Activated T-helper 1 cell treated with anti-CD3 and anti-CD28 coated beads, Interleukin-12 subunit alpha, Interleukin-12 subunit beta, Interleukin-2, Interleukin-4 antibody, amounts not matched to agents 30 ng/mL and 10 ng/mL and 1 ng/mL, durations not matched to agents 14 hours and 24 hours and 36 hours (primary cell): Measurements from ENCODE around the gene ZNF516. TPM values are rescaled to one million over a fixed set of nuclear protein-coding genes. Genes with fewer than 3 reads are reported as not detected.
"Not testable (repeated sequence)": the region's sequence is repeated elsewhere in the genome, so short reads cannot be mapped to it uniquely, and the experiment has no call there.

Source experiments
- DNase-seq: peaks from one replicate; pipeline ENCODE4 v3.0.0; 2021; ENCODE audit warnings: low spot score
- H3K27ac Mint-ChIP-seq: one replicate; pipeline ENCODE4 v1.8.0; 2021; ENCODE audit warnings: mild to moderate bottlenecking, mixed read lengths
- H3K27me3 Mint-ChIP-seq: one replicate; pipeline ENCODE4 v1.8.0; 2022; ENCODE audit warnings: mild to moderate bottlenecking, moderate library complexity, mixed read lengths; ENCODE audit not compliant: insufficient read depth
- H3K36me3 Mint-ChIP-seq: one replicate; pipeline ENCODE4 v1.8.0; 2021; ENCODE audit warnings: low read depth, mixed read lengths
- H3K4me1 Mint-ChIP-seq: one replicate; pipeline ENCODE4 v1.8.0; 2021; ENCODE audit warnings: low read depth, mixed read lengths
- H3K4me3 Mint-ChIP-seq: one replicate; pipeline ENCODE4 v1.8.0; 2021; ENCODE audit warnings: mild to moderate bottlenecking, moderate library complexity, mixed read lengths
- H3K9me3 Mint-ChIP-seq: one replicate; pipeline ENCODE4 v1.8.0; 2021; ENCODE audit warnings: mixed read lengths
- intact Hi-C: fragments of 100-400 bp; cut with micrococcal nuclease; formaldehyde crosslinking; loops from one replicate; pipeline ENCODE4 v1.15.1; 2024
- total RNA-seq: library from RNA; stranded (reverse); gene quantifications from 2 replicates; pipeline ENCODE4 v1.2.3, GENCODE V29; 2022

The ZNF516 gene
- 1.3 and 2.0 TPM in 2 replicates for total RNA-seq

GRCh38 chr18:76495006-76495370 lies at the start of gene ZNF516:
ZNF516 (minus strand) TSS chr18:76495242; CDS start chr18:76443054, 52,188 bp downstream.
- no peaks in the 10 kb centered on the region for H3K9me3 Mint-ChIP-seq
- intact Hi-C loops, result loop anchor here (10.0 kb wide), 1 partner anchor 570 kb away; no protein-coding TSS in a partner anchor
- H3K27ac Mint-ChIP-seq, result peak within 1 kb of the TSS; percentile 65
- peak within 1 kb of the TSS; percentile 96 for H3K4me3 Mint-ChIP-seq
- H3K4me1 Mint-ChIP-seq, result peaks cover 37% of the 10 kb centered on the region
- peaks cover 2% of the 10 kb centered on the region for H3K36me3 Mint-ChIP-seq
- H3K27me3 Mint-ChIP-seq, result peaks cover 75% of the 10 kb centered on the region
- no peak for DNase-seq

GRCh38 chr18:76538846-76539245 lies 43.8 kb upstream of the ZNF516 start:
- H3K9me3 Mint-ChIP-seq, result no peaks in the 10 kb centered on the region
- DNase-seq, result no peak
- H3K36me3 Mint-ChIP-seq, result no peaks in the 10 kb centered on the region
- H3K4me1 Mint-ChIP-seq, result no peaks in the 10 kb centered on the region
- no peak overlapping the region for H3K27ac Mint-ChIP-seq
- no peak overlapping the region for H3K4me3 Mint-ChIP-seq
- intact Hi-C loops, result no loop called here
- H3K27me3 Mint-ChIP-seq, result no peaks in the 10 kb centered on the region

- intact Hi-C loops, result no loop called here
- H3K4me3 Mint-ChIP-seq, result no peak overlapping the region
- DNase-seq, result no peak
- no peaks in the 10 kb centered on the region for H3K9me3 Mint-ChIP-seq
- H3K27me3 Mint-ChIP-seq, result no peaks in the 10 kb centered on the region
- no peaks in the 10 kb centered on the region for H3K4me1 Mint-ChIP-seq
- no peaks in the 10 kb centered on the region for H3K36me3 Mint-ChIP-seq
- H3K27ac Mint-ChIP-seq, result no peak overlapping the region
Observed at GRCh38 chr18:76537621-76538020, 42.6 kb upstream of the ZNF516 start.

GRCh38 chr18:76536593-76536992 lies 41.6 kb upstream of the ZNF516 start:
- H3K36me3 Mint-ChIP-seq, H3K9me3 Mint-ChIP-seq, intact Hi-C loops, H3K4me3 Mint-ChIP-seq, H3K4me1 Mint-ChIP-seq, DNase-seq, H3K27ac Mint-ChIP-seq, H3K27me3 Mint-ChIP-seq: not testable (repeated sequence)

GRCh38 chr18:76532875-76533274 lies 37.8 kb upstream of the ZNF516 start:
- DNase-seq, result no peak
- Mint-ChIP-seq H3K4me1 (peaks cover 7% of the 10 kb centered on the region), H3K27me3 (peaks cover 12% of the 10 kb centered on the region), H3K9me3 (no peaks in the 10 kb centered on the region), H3K27ac (no peak overlapping the region), H3K4me3 (no peak overlapping the region), H3K36me3 (no peaks in the 10 kb centered on the region)
- intact Hi-C loops, result no loop called here

GRCh38 chr18:76530846-76531245 lies 35.8 kb upstream of the ZNF516 start:
- Mint-ChIP-seq H3K9me3 (no peaks in the 10 kb centered on the region), H3K36me3 (no peaks in the 10 kb centered on the region), H3K27ac (no peak overlapping the region), H3K27me3 (peaks cover 18% of the 10 kb centered on the region), H3K4me1 (peaks cover 7% of the 10 kb centered on the region), H3K4me3 (no peak overlapping the region)
- intact Hi-C loops, result no loop called here
- DNase-seq, result no peak

- H3K27ac Mint-ChIP-seq, result no peak overlapping the region
- no peaks in the 10 kb centered on the region for H3K9me3 Mint-ChIP-seq
- peaks cover 22% of the 10 kb centered on the region for H3K27me3 Mint-ChIP-seq
- DNase-seq, result no peak
- H3K36me3 Mint-ChIP-seq, result no peaks in the 10 kb centered on the region
- no peak overlapping the region for H3K4me3 Mint-ChIP-seq
- intact Hi-C loops, result no loop called here
- peaks cover 7% of the 10 kb centered on the region for H3K4me1 Mint-ChIP-seq
Observed at GRCh38 chr18:76530391-76530790, 35.3 kb upstream of the ZNF516 start.

GRCh38 chr18:76529433-76529811 lies 34.4 kb upstream of the ZNF516 start:
- DNase-seq, result no peak
- intact Hi-C loops, result no loop called here
- H3K27ac Mint-ChIP-seq, result no peak overlapping the region
- no peaks in the 10 kb centered on the region for H3K36me3 Mint-ChIP-seq
- H3K27me3 Mint-ChIP-seq, result peaks cover 27% of the 10 kb centered on the region
- H3K4me1 Mint-ChIP-seq, result peaks cover 7% of the 10 kb centered on the region
- H3K4me3 Mint-ChIP-seq, result no peak overlapping the region
- H3K9me3 Mint-ChIP-seq, result no peaks in the 10 kb centered on the region

- DNase-seq, result no peak
- Mint-ChIP-seq H3K4me1 (peaks cover 7% of the 10 kb centered on the region), H3K9me3 (no peaks in the 10 kb centered on the region), H3K27ac (no peak overlapping the region), H3K36me3 (no peaks in the 10 kb centered on the region), H3K27me3 (peaks cover 27% of the 10 kb centered on the region), H3K4me3 (no peak overlapping the region)
- intact Hi-C loops, result no loop called here
Observed at GRCh38 chr18:76528477-76529432, 33.7 kb upstream of the ZNF516 start.

- DNase-seq, result no peak
- Mint-ChIP-seq H3K4me1 (peaks cover 7% of the 10 kb centered on the region), H3K36me3 (no peaks in the 10 kb centered on the region), H3K9me3 (no peaks in the 10 kb centered on the region), H3K27ac (no peak overlapping the region), H3K4me3 (no peak overlapping the region), H3K27me3 (peaks cover 34% of the 10 kb centered on the region)
- intact Hi-C loops, result no loop called here
Observed at GRCh38 chr18:76525911-76526310, 30.9 kb upstream of the ZNF516 start.

- peaks cover 37% of the 10 kb centered on the region for H3K27me3 Mint-ChIP-seq
- peaks cover 7% of the 10 kb centered on the region for H3K4me1 Mint-ChIP-seq
- no peak overlapping the region for H3K27ac Mint-ChIP-seq
- no peak for DNase-seq
- intact Hi-C loops, result no loop called here
- H3K4me3 Mint-ChIP-seq, result peak overlapping the region; percentile 15
- no peaks in the 10 kb centered on the region for H3K36me3 Mint-ChIP-seq
- H3K9me3 Mint-ChIP-seq, result no peaks in the 10 kb centered on the region
Observed at GRCh38 chr18:76524900-76525698, 30.1 kb upstream of the ZNF516 start.

- intact Hi-C loops, result no loop called here
- Mint-ChIP-seq H3K27me3 (peaks cover 36% of the 10 kb centered on the region), H3K27ac (no peak overlapping the region), H3K4me1 (peaks cover 7% of the 10 kb centered on the region), H3K36me3 (no peaks in the 10 kb centered on the region), H3K4me3 (no peak overlapping the region), H3K9me3 (no peaks in the 10 kb centered on the region)
- DNase-seq, result no peak
Observed at GRCh38 chr18:76524477-76524876, 29.4 kb upstream of the ZNF516 start.

- H3K4me1 Mint-ChIP-seq, result no peaks in the 10 kb centered on the region
- H3K27me3 Mint-ChIP-seq, result peaks cover 40% of the 10 kb centered on the region
- H3K27ac Mint-ChIP-seq, result no peak overlapping the region
- DNase-seq, result no peak
- H3K9me3 Mint-ChIP-seq, result no peaks in the 10 kb centered on the region
- no peaks in the 10 kb centered on the region for H3K36me3 Mint-ChIP-seq
- intact Hi-C loops, result no loop called here
- no peak overlapping the region for H3K4me3 Mint-ChIP-seq
Observed at GRCh38 chr18:76522551-76522950, 27.5 kb upstream of the ZNF516 start.
